ENCODE measurements around the gene MT1M. TPM values are rescaled to one million over a fixed set of nuclear protein-coding genes. Genes with fewer than 3 reads are reported as not detected.

Gene MT1M
- polyA plus RNA-seq, 2 of the 4 experiments (the other 2 are of a cell fraction): not detected

- DNase-seq (ENCODE audit: low read depth in 1 of 2, low spot score in 1 of 2): peak in 1 of 2 experiments; percentile 37
- Histone ChIP-seq H3K27ac (peak overlapping the region; percentile 7 to 47), H3K4me3 (no peak overlapping the region), H3K4me1 (peaks cover 46% of the 10 kb centered on the region), H3K4me2 (peak overlapping the region; percentile 38), H3K9me3 (no peaks in the 10 kb centered on the region)
- CTCF ChIA-PET: interaction anchor here (4.6 to 19.7 kb wide), 2 partner anchors 8 to 31 kb away, joined by 14 to 340 read pairs; partner anchors contain the start of genes MT1A, MT1B and MT1F
- no peak for FAIRE-seq
- POLR2A ChIA-PET: interaction anchor here (1.4 kb wide), 1 partner anchor 8 kb away, joined by 4 read pairs; no protein-coding TSS in a partner anchor
- peak in 1 of 2 experiments; percentile 24; a peak in 2 of 6 replicates for ATAC-seq
- peak; percentile 39 for TF ChIP-seq JUNB (IDR thresholded peaks at IDR 0.05)
- peak; percentile 50 for TF ChIP-seq FOSL2 (IDR thresholded peaks at IDR 0.05)
- TF ChIP-seq FOSL2 (CRISPR knock-in tag; IDR thresholded peaks at IDR 0.05): peak; percentile 65
- no peak for TF ChIP-seq HDAC2 (IDR thresholded peaks at IDR 0.05)
These were observed 17.9 kb upstream of the MT1M start for GRCh38 chr16:56614549-56614991.

DNA sequence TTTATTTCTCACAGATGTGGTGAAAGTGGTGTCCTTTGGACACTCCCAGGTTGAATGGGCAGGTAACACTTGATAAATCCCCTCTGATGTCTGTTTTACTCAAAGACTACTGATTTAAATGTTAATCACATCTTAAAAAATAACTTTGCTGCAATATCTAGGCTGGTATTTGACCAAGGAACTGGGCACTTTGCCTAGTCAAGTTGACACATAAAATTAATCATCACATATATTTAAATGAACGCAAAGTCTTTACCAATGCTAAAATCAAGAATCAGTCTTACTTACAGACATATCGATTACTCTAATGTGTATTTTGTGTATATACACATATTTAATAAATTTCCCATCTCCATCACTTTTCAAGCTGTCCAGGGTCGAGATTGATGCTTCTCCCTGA, 17.1 kb upstream of the MT1M start:
- Histone ChIP-seq H3K4me3 (no peak overlapping the region), H3K9me3 (no peaks in the 10 kb centered on the region), H3K4me1 (peaks cover 38% of the 10 kb centered on the region), H3K27ac (peak overlapping the region; percentile 7 to 47; a peak in 4 of 6 replicates), H3K4me2 (peak overlapping the region; percentile 38)
- ChIA-PET POLR2A (interaction anchor here (1.4 kb wide), 1 partner anchor 9 kb away, joined by 4 read pairs; no protein-coding TSS in a partner anchor), CTCF (interaction anchor here (4.6 to 19.7 kb wide), 2 partner anchors 9 to 30 kb away, joined by 14 to 340 read pairs; partner anchors contain the start of genes MT1A, MT1B and MT1F)
- FAIRE-seq: no peak
- ATAC-seq: no peak
- WGBS (ENCODE audit: missing lambda C conversion rate): 61% methylated on average over 3 of the region's 3 CpGs
- TF ChIP-seq, protein P1, sequence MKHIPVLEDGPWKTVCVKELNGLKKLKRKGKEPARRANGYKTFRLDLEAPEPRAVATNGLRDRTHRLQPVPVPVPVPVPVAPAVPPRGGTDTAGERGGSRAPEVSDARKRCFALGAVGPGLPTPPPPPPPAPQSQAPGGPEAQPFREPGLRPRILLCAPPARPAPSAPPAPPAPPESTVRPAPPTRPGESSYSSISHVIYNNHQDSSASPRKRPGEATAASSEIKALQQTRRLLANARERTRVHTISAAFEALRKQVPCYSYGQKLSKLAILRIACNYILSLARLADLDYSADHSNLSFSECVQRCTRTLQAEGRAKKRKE (CRISPR knock-in tag; IDR thresholded peaks at IDR 0.05; ENCODE audit: low read depth): no peak
- TF ChIP-seq TP53 (CRISPR knock-in tag; IDR thresholded peaks at IDR 0.05) (no peak), RNF2 (IDR thresholded peaks at IDR 0.05; ENCODE audit: borderline replicate concordance, low read depth) (no peak), RARB (CRISPR knock-in tag; IDR thresholded peaks at IDR 0.05) (no peak), HOXB13 (CRISPR knock-in tag; IDR thresholded peaks at IDR 0.05; ENCODE audit: low read depth) (no peak), NFE2L2 (conservative IDR thresholded peaks at IDR 0.05; ENCODE audit: low read length) (no peak), NR3C1 (IDR thresholded peaks at IDR 0.05) (no peak), ZFP36 (IDR thresholded peaks at IDR 0.05; ENCODE audit: borderline replicate concordance, partially characterized antibody) (no peak), E2F6 (IDR thresholded peaks at IDR 0.05; ENCODE audit: borderline replicate concordance, low read depth) (no peak), HES2 (IDR thresholded peaks at IDR 0.05) (no peak), RFX5 (IDR thresholded peaks at IDR 0.05) (no peak), GATA3 (IDR thresholded peaks at IDR 0.05; ENCODE audit: borderline replicate concordance) (no peak), HEYL (CRISPR knock-in tag; IDR thresholded peaks at IDR 0.05) (no peak), SMC3 (IDR thresholded peaks at IDR 0.05) (no peak)
- TF ChIP-seq, protein P2, sequence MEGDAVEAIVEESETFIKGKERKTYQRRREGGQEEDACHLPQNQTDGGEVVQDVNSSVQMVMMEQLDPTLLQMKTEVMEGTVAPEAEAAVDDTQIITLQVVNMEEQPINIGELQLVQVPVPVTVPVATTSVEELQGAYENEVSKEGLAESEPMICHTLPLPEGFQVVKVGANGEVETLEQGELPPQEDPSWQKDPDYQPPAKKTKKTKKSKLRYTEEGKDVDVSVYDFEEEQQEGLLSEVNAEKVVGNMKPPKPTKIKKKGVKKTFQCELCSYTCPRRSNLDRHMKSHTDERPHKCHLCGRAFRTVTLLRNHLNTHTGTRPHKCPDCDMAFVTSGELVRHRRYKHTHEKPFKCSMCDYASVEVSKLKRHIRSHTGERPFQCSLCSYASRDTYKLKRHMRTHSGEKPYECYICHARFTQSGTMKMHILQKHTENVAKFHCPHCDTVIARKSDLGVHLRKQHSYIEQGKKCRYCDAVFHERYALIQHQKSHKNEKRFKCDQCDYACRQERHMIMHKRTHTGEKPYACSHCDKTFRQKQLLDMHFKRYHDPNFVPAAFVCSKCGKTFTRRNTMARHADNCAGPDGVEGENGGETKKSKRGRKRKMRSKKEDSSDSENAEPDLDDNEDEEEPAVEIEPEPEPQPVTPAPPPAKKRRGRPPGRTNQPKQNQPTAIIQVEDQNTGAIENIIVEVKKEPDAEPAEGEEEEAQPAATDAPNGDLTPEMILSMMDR (IDR thresholded peaks at IDR 0.05): no peak
- TF ChIP-seq, protein P3, sequence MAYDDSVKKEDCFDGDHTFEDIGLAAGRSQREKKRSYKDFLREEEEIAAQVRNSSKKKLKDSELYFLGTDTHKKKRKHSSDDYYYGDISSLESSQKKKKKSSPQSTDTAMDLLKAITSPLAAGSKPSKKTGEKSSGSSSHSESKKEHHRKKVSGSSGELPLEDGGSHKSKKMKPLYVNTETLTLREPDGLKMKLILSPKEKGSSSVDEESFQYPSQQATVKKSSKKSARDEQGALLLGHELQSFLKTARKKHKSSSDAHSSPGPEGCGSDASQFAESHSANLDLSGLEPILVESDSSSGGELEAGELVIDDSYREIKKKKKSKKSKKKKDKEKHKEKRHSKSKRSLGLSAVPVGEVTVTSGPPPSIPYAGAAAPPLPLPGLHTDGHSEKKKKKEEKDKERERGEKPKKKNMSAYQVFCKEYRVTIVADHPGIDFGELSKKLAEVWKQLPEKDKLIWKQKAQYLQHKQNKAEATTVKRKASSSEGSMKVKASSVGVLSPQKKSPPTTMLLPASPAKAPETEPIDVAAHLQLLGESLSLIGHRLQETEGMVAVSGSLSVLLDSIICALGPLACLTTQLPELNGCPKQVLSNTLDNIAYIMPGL (CRISPR knock-in tag; IDR thresholded peaks at IDR 0.05; ENCODE audit: borderline replicate concordance): no peak
- DNase-seq (ENCODE audit: low read depth in 1 of 2, low spot score in 1 of 2): no peak
